Lung microvascular endothelial cell (primary cell): Measurements from ENCODE around the gene MSANTD7. TPM values are rescaled to one million over a fixed set of nuclear protein-coding genes. Genes with fewer than 3 reads are reported as not detected.
A peak's percentile ranks its signal among the peaks of the same experiment; 100 is the strongest.

ENCODE experiments used
- DNase-seq, 2 donors: peaks; one replicate each; pipeline versions ENCODE4 v3.0.0 to v3.0.0-alpha.2; 2010; ENCODE audit warnings: low read depth in 2 of 2
- total RNA-seq: library from RNA; depleted of rRNA; stranded (reverse); fragments of >200 nt; gene quantifications from 2 replicates; pipeline ENCODE4 v1.2.1, GENCODE V29; 2014

Gene MSANTD7
- total RNA-seq, 1 donor from 2014 or later: 16.1 TPM

DNA sequence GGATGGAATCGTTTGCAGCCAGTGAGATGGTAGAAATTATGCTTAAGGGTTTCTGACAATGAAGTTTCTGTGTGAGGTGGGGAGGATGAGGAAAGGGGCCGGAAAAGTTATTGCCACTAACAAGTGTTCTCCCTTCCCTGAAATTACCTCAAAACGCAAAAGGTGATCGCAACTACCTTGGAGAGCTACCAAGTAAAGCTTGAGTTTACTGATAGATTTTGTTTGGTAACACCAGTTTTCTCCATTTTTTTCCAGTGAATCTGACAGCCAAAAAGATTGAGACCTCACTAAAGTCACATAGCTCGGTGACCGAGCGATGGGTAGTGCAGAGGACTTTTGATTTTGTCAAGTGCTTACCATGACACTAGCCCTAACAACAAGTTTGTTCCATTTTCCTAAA, 42.1 kb downstream of the MSANTD7 start:
- peak in 1 of 2 donors; percentile 6 for DNase-seq

DNA sequence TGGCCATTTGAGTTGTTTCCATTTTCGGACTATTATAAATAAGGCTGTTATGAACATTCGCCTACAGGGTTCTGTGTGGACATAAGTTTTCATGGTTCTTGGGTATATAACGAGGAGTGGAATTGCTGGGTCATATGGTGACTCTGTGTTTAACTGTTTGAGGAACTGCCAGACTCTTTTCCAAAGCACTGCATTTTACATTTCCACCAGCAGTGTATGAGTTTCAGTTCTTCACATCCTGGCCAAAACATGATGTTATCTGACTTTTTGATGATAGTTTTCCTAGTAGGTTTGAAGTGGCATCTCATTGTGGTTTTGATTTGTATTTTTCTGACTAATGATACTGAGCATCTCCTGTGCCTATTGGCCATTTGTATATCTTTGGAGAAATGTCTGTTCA, 46.0 kb downstream of the MSANTD7 start:
- DNase-seq: peak in 1 of 2 donors; percentile 14

Other genes starting within 250 kb of the MSANTD7 start
- 54.6 and 68.2 TPM in 2 replicates for gene FAM107B, start 63.4 kb upstream of the MSANTD7 start, total RNA-seq
- gene CDNF, start 269 bp upstream of the MSANTD7 start, total RNA-seq: 0.40 and 0.44 TPM in 2 replicates
- 8.7 and 10.0 TPM in 2 replicates for gene HSPA14, start within 50 bp of the MSANTD7 start, total RNA-seq
- gene SUV39H2, start 40.6 kb downstream of the MSANTD7 start, total RNA-seq: 7.6 and 8.1 TPM in 2 replicates
- gene DCLRE1C, start 115.8 kb downstream of the MSANTD7 start, total RNA-seq: 4.0 and 5.2 TPM in 2 replicates
- 0.20 TPM in 1 of 2 replicates, not detected in the other for gene MEIG1, start 121.1 kb downstream of the MSANTD7 start, total RNA-seq
- gene OLAH, start 205.6 kb downstream of the MSANTD7 start, total RNA-seq: 0.20 and 0.44 TPM in 2 replicates